Left renal pelvis (tissue), 4 donors: ENCODE data around the gene ASCC3. TPM values are rescaled to one million over a fixed set of nuclear protein-coding genes. Genes with fewer than 3 reads are reported as not detected.
"Not testable (repeated sequence)": the region's sequence is repeated elsewhere in the genome, so short reads cannot be mapped to it uniquely, and the experiment has no call there.

Source experiments
- DNase-seq, 4 donors: peaks; one replicate each; pipeline ENCODE4 v3.0.0-alpha.2; 2013; ENCODE audit warnings: low read depth in 4 of 4, low spot score in 3 of 4
- polyA plus RNA-seq, 4 donors: library from polyadenylated mRNA; unstranded; fragments of 120-200 nt; gene quantifications; one replicate each; pipeline ENCODE4 v1.2.1, GENCODE V29; 2013; ENCODE audit not compliant: insufficient read length in 4 of 4

The ASCC3 gene
- polyA plus RNA-seq, 4 donors = 21.1 to 27.4 (median 24.1) TPM

GRCh38 chr6:100890646-100891045 lies 9.5 kb upstream of the ASCC3 start:
- DNase-seq = not testable (repeated sequence)

DNA sequence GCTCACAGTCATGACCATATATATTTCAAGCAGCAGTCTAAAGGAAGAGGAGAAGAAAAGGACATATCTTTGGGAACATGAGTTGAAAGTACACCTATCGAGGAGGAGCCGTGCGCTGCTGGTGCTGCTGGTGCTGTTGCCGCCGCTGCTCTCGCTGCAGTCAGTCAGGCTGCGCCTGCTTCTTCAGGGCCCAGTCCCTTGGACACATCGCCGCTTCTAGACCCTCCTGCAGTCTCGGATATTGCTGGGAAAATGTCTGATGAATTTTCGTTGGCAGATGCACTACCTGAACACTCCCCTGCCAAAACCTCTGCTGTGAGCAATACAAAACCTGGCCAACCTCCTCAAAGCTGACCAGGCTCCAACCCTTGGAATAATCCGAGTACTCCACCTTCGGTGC lies 8.2 kb upstream of the ASCC3 start:
- DNase-seq = no peak

- DNase-seq = no peak
Observed at GRCh38 chr6:100886076-100886475, 4.9 kb upstream of the ASCC3 start.

DNA sequence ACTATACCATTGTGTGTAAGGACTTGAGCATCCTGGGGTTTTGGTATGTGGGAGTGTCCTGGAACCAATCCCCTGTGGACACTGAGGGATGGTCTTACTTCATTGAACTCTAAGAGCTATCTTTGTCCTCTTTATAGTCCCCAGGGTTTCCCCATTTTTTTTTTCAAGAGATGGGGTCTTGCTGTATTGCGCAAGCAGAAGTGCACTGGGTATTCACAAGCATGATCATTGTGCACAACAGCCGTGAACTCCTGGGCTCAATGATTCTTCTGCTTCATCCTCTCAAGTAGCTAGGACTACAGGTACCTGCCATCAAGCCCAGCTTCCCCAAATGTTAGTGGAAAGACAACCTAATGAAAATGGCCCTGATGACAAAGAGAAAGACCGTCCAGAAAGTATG lies 2.2 kb upstream of the ASCC3 start:
- no peak for DNase-seq

GRCh38 chr6:100881707-100882040 lies 545 bp upstream of the ASCC3 start:
- peak in 1 of 4 donors; percentile 6 for DNase-seq

- DNase-seq = peak in 3 of 4 donors; percentile 5 to 29 (median 7)
Observed at GRCh38 chr6:100880149-100880852, 828 bp downstream of the ASCC3 start.

DNA sequence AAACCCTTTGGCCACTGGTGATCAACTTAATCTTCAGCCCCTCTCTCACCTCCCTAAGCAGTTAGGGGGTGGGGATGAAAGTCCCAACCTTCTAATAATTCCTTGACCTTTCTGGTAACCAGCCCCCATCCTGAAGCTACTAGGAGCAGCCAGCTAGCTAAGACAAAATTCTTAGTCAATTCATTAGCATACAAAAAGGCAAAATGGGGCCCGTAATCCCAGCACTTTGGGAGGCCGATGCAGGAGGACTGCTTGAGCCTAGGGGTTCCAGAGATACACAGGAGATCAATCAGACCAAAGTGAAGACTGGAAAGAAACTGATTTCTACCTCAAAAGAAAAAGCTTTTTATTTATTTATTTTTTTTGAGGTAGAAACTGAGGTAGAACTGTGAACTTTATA lies 1.8 kb downstream of the ASCC3 start:
- DNase-seq = no peak

- no peak for DNase-seq
Observed at GRCh38 chr6:100877851-100878250, 3.3 kb downstream of the ASCC3 start.

DNA sequence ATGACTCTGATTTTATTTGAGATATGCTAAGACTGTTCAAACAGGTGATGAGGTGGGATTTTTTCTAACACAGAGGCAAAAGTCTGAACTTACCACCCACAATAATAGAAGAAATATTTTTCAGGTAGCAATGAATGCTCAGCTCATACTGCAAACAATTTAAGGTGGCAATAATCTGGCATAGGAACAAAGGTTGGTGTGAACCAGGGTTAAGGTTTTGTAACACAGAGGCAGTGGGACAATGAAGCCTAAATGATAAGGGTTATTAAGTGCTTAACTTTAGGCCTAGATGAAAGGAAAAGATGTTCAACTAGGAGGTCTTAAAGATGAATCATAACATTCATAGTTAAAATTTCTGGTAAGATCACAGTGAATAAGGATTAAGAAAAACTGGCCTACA lies 4.9 kb downstream of the ASCC3 start:
- no peak for DNase-seq

GRCh38 chr6:100865525-100865924 lies 15.6 kb downstream of the ASCC3 start:
- DNase-seq = no peak

DNA sequence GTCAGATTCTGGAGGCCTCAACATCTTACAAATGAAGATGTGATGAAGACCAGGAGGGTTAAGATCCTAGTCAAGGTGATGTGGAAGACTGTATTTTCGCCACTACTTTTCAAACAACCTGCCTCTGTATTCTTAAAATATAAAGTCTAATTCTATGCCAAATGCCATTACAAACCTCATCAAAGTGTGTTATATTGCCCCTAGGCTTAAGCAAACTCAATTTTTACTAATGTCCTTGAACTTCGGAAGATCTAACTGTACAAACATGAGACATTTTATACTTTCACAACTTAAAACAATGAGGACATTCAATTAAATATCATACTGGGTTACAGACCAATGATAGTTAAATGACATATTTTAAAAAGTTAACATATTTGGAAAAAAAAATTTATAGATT lies 19.1 kb downstream of the ASCC3 start:
- no peak for DNase-seq

- DNase-seq = no peak
Observed at GRCh38 chr6:100856146-100856545, 25.0 kb downstream of the ASCC3 start.

GRCh38 chr6:100851819-100852218 lies 29.3 kb downstream of the ASCC3 start:
- no peak for DNase-seq

DNA sequence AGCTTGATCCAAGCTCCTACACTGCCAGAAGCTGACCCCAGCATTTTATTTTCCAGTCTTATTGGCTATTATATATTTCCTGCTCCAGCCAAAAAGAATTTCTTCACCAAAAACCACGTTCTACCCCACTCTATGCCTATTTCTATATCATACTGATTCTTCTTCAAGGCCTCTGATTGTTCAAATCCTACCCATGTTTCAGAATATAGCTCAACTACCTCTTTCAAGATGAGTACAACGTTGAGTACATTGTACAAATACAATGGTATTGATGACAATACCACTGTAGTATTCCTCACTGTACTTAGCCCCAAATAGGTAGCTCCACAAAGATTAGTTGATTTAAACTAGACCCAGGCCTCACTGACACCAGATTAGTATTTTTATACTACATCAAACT lies 31.0 kb downstream of the ASCC3 start:
- no peak for DNase-seq

DNA sequence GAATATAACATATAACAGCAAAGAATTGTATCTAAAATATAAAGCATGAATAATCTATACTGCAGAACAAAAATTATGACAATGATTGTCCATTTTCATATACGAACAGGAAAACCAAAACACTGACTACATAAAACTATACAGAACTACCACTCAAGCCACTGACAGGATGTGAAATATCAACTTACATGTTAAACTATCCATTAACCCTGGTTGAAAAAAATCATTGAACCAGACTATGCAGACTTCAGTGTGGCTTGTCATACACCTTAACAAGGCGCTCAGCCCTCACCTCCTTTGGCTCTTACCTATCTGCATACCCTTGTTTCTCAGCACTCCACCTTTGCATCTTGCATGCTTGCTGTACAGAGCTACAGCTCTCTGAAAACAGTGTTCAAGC lies 34.9 kb downstream of the ASCC3 start:
- DNase-seq = no peak

DNA sequence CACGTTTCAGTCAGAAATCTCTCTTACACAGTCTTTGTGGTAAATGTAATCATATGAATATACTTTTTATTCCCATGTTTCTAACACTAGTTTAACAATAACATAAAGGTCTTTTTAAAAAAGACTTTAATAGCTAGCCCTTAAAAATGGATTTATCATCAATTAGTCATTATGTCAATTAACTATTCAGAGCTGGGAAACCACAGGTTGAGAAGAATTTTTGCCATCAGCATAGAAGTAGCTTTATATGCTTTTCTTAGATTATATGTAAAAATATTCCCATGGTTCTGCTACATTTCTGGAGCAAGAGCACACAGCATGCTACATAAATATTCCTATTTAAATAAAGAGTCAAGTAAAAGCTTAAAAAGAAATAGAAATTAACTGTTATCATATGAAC lies 35.5 kb downstream of the ASCC3 start:
- DNase-seq = no peak

DNA sequence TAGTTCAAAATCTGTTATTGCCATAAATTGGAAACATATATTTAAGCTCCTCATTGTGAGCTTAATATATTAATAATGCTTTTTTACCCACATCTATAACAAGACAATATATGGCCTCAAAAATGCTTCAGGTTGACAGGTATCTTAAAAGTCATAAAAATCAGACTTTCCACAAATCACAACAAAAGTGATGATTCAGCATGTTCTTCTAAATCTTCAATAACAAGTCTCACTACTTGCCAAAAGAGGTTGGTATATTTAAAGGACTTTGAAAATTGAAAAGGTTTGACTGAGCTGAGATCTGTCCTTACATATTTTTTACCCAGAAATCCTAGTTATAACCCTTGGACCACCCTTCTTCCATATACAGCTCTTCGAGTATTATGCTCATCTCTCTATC lies 41.7 kb downstream of the ASCC3 start:
- DNase-seq = no peak

GRCh38 chr6:100838011-100838410 lies 43.1 kb downstream of the ASCC3 start:
- no peak for DNase-seq

GRCh38 chr6:100833972-100834574 lies 47.1 kb downstream of the ASCC3 start:
- no peak for DNase-seq

GRCh38 chr6:100829077-100829595 lies 52.0 kb downstream of the ASCC3 start:
- not testable (repeated sequence) for DNase-seq

DNA sequence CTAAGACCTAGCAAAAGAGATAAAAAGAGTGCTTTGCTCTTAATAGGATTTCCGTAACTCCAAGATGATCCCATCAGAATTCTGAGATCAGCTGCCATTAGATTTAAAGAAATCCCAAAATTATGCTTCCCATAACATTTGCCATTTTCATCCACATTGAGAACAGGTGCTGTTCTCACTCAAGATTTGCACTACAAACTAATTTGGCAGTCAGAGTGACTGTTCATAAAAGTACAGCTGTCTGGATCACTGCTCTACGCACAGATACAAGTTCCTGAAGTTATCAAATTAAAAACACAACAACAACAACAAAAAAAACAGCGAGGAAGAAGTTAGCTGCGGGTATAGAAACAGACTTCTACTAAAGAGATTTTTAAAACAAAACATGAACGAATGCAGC lies 58.1 kb downstream of the ASCC3 start:
- no peak for DNase-seq

DNA sequence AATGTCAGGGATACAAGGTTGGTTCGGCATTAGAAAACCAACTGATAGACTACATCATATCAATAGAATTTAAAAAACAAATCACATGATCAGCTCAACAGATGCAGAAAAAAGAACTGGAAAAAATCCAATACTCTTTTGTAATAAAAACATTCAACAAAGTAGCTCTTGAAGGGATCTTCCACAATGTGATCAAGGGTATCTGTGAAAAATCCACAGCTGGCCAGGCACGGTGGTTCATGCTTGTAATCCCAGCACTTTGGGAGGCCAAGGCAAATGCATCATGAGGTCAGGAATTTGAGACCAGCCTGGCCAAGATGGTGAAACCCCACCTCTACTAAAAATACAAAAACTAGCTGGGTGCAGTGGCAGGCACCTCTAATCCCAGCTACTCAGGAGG lies 63.1 kb downstream of the ASCC3 start:
- no peak for DNase-seq

GRCh38 chr6:100810015-100810414 lies 71.1 kb downstream of the ASCC3 start:
- DNase-seq = no peak
